HG02798 (cell line): ENCODE results near the gene CDH4.

Experiments
- ATAC-seq: cut with Tn5 transposase; IDR thresholded peaks from one replicate; pipeline ENCODE4 v1.9.1; 2021; ENCODE audit warnings: mild to moderate bottlenecking; ENCODE audit not compliant: unreplicated experiment, poor library complexity

CDH4 gene

DNA sequence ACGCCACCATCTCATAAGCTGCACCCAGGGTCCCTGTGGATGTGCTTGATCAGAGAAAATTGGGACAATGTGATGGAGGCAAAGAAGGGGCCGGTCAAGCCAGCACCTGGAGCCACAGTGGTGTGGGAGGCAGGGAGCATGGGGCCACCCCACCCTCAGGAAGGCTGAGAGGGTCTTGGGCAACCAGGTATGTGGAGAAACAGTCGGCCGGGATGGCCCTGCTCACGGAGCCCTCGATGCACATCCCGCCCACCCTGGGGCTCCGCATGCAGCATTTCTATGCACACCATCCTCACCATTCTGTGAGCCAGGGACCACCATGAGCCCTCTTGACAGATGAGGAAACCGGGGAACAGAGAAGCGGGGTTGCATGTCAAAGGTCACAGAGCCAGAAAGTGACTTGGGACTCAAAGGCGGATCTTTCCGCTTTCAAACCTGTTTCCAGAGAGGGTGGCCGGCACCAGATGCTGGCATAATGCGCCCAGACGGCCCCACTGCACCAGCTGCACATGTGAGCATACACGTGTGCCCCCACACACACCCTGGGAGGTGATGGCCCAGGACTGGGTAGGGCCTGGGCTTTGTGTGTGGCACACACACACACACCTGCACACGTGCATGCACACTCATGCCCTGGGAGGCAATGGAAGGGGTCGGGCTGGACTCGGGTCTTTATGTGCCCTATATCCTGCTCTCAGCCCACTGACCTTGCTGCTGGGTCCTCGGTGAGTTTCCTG, 415.2 kb downstream of the CDH4 start:
- no peak for ATAC-seq

DNA sequence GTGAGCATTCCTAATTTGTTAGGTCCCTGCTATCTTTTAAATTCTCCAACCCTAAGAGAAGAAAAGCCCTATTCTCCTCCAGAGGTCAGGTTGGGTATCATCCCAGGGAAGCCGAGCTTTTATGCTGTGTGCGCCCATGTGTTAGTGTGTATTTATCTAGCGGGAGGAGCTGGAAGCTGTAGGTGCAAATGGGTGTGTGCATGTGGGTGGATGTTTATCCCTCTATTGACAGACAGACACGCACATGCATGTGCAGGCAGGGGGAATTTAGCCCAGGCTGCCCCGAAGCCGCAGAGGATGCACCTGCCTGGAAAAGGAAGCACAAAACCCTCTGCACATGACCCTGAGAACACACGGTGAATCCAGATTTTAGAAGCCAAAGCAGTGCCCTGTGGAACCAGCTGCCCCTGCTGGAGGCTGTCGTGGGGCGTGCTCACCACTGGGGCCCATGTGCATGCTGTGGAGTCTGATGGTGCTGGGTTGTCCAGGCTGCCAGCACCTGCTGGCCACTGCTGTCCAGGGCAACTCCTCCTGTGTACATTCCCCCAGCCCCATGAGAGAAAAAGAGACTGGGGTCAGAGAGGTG, 416.1 kb downstream of the CDH4 start:
- no peak for ATAC-seq

DNA sequence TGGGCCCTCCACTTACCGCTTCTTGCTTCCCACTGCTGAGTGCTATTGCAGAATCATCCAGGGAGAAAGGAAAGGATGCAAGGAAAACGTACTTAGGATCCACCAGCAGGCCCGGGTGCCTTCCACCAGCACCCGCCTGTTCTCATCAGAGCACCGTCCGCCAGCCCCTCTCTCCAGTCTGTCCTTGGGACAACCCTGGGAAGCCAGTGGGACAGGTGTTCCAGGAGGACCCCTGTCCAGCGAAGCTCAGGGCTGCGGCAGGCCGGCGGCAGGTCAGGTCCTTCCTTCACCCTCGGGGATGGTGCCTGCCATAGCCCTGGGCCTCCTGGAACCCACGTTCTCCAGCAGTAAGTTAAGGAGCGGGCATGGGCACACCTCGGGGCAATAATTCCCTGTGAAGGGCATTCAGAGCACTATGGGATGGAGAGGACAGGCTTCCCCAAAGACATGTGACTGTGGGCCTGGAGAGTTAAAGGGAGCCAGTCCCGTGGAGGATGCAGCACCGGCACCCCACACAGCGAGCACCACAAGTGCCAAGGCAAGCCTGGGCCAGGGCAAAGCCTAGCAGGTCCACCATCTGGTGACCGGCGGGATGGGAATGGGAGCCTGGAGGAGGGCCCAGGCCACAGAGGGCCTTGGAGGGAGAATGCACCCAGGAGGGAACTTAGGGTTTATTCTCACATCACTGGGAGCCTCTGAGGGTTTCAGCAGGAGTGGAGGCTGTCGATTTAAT, 416.9 kb downstream of the CDH4 start:
- ATAC-seq: no peak

DNA sequence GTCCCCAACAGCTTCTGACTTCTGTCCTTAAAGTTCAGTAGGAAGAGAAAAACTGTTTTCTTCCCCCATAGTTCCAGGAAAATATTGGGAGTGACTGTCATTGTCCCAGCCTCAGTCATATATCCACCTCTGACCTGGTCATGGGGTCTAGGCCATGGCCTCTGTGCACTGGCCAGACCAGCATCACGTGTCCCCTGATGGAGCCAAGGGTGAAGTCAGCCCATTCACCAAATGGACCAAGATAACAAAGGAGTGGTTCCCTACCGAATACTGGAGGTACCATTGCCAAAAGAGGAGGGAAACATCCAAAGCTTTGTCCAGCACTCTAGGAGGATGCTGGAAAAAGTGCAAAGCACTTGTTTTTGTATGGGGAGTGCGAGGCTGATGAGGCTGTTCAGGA, 418.2 kb downstream of the CDH4 start:
- no peak for ATAC-seq

DNA sequence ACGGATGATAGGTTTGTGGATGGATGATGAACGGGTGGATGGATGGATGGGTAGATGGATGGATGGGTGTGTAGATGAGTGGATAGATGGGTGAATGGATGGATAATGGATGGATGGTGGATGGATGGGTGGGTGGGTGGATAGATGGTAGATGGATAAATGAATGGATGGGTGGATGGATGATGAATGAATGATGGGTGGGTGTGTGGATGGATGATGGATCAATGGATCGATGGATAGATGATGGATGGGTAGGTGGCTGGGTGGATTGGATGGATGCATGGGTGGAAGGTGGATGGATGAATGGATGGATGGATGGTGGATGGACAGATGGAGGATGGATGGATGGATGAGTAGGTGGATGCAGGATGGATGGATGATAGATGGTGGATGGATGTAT, 419.5 kb downstream of the CDH4 start:
- ATAC-seq: no peak

DNA sequence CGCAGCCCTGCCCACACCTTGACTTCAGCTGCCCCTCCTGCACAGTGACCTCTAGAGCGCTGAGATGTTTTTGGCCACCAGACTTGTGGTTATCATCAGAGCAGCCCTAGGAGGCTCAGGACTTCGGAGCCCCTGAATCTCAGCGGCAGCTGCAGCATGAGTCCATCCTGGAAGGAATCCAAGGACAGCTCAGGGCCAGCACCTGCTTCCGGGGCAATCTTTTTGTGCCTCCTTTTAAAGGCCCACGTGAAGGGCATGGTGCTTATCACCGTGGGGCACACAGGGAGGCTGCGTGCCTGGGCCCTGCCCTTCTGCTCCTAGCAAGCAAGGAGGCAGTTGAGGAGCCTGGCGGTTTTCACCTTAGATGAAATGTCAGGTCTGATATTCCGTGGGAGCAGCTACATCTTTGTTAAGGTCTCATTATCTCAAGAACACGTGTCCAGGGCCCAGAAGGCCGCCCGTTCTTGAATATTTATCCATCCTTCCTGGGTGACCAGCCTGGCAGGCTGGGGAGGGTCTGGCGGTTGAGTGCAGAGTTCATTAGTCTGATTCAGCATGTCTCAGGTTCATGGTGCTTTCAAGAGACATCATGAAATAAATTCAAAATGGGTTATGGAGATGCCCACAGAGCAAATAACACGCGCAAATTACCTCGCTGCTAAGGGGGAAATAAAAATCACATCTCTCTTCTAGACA, 421.2 kb downstream of the CDH4 start:
- no peak for ATAC-seq

DNA sequence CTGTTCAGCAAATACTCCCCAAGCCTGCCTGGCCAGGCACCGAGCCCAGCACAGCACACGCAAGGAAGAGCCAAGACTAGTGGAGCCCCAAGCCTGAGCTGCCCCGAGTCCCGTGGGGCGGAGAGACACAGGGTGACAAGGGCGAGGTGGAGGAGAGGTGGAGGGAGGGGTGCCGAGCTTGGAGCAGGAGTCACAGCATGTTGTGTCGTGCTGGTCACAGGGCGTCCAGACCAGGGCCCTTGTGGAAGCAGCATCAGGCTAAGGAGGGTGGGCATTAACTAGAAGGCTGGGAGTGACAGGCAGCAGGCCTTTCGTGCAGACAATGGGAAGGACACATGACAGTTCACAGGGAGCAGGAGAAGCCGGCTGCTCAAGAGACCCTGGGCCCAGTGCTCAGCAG, 422.1 kb downstream of the CDH4 start:
- no peak for ATAC-seq

DNA sequence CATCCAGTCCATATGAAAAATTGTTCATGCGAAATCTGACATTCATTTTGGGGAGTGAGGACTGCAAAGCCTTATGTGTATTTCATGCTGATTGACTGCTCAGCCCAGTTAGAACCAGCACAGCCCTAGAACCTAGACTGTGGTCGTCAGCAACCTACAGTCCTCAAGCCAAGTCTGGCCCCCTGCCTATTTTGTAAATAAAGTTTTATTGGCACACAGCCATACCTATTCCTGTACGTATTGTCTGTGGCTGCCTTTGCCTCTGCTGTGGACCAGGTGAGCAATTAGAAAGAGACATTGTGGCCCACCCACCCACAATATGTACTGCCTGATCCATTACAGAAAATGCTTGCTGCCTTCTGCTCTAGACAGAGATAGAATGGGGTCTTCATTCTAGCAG, 422.6 kb downstream of the CDH4 start:
- ATAC-seq: no peak

DNA sequence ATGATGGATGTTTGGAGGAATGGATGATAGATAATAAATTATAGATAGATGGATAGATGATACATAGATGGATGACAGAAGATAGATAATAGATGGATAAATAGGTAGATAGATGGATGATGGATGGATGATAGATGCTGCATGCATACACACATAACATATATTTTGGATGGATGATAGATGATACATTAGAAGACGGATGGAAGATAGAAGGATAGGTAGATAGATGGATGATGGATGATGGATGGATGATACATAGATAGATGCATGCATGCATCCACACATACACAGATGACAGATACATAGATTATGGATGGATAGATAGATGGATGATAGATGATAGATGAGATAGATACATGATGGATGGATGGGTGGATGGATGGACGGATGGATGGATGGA, 425.9 kb downstream of the CDH4 start:
- ATAC-seq: no peak

DNA sequence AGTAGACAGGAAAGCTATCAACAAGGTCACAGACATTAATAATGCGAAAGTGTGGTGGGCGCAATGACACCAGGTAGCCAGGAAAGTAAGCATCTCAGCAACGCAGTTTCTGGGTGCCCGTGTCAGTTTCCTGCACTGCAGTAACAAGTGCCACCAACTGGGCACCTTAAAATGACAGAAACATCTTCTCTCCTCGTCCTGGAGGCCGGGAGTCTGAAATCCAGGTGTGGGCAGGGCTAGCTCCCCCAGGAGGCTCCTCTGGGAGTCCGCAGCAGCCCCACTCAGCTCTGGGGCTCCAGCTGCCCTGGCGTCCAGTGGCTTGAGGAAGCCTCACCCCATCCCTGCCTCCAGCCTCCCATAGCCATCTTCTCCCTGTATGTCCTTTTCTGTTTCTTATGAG, 426.4 kb downstream of the CDH4 start:
- ATAC-seq: no peak

DNA sequence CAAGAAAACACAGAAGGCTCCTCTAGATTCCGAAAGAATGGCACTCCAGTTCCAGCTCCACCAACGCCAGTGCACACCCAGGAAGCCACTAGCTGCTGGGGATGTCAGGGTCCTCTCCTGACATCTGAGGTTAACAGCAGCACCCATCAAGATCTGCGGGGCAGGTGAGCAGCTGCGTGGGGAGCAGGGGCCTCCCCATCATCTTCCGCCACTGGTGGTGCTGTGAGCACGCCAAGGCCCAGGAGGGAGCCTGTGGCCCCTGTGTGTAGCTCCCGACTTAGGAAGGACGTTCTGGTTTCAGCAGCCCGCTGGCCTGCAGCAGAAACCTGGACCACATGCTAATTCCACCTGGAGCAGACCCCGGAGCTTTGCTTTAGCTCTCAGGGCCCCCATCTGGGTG, 427.4 kb downstream of the CDH4 start:
- no peak for ATAC-seq

DNA sequence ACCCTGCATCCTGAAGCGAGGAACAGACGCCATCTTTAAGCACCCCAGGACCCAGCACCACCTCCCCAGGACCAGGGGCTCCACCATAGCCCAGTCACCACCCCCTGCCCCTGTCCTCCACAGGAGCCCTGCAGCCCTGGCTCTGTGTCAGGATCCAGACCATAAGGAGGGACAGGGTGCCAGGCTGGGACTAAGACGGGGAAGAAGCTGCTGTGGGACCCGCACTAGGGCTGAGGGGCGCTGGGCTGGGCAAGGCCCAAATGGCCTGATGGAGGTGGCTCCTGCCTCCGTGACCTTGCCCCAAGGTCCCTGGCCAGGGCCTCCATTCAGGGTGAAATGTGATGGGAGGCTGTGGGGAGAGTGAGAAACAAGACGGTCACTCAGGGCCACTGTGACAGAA, 428.0 kb downstream of the CDH4 start:
- no peak for ATAC-seq

DNA sequence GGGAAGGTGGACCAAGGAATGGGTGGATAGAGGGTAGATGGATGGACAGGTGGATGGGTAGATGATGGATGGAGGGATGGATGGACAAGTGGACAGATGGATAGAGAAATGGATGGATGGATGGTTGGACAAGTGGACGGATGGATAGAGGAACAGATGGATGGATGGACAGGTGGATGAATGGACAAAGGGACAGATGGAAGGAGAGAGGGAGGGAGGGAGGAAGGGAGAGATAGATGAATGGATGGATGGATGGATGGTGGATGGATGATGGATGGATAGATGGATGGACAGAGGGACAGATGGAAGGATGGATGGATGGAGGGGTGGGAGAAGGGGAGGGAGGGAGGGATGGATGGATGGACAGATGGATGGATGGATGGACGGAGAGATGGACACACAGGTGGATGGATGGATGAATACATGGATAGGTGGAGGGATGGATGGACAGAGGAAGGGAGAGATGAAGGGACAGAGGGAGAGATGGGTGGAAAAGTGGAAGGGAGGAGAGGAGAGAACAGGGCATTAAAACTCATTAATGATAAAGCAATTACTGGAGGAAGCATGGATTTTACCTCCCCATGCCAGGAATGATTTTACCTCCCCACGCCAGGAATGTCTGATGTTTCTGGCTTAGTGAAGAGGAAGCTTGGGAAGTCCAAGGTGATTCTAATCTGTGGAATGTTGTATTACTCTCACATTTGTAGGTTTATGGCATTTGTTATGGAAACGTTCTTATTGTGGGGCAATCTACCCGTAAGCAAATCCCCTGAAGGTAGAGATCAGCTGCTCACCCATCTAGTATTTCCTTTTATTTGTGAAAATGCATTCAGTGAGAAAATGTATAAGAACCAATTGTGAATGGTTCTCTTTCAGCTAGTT, 430.3 kb downstream of the CDH4 start:
- ATAC-seq: no peak

DNA sequence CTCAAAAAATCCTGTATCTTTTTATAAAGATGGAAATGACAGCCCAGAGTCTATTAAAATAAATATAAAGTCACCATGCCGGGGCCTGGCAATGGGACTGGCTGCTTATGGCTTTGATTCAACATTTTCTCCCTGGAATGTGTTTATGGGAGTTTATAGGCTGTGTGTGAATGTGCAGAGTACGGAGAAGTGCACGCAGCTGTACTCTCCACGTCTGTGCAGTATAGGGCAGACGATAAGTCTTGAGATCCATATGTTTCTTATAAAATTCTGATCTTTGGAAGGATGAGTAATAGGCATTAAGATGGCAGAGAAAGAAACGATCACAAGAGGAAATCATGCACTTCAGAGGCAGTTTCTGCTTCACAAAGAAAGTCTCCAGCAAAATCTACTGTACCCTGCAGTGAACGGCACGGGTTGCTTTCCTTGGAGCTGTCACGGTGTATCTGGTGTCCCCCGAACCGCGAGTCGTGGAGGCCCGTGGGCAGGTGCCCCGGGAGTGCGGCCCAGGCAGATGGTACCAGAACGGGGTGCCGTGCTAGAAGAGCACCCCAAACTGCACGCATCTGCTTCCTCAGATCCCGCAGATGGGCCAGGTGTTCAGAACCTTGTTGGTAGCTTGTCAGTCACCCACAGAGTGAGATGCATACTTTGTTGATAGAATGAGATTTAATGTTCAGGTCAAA, 431.1 kb downstream of the CDH4 start:
- ATAC-seq: no peak

DNA sequence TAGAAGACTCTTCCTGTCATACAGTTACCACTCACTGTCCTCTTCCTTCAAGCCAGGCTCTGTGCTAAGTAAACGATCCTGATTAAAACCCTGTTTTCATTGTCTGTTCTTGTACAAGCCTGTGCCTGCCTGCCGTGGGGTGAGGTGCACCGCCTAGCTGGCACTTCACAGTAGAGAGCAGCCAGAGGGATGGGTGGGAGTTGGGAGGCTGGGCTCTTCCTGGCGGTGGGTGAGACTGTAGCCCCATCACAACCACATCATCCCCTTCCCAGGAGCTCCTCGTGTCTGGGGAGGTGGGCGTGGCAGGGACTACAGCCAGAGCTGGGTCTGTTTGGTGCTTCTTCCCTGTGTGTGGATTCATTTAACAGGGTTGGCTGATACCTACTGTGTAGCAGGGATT, 431.7 kb downstream of the CDH4 start:
- ATAC-seq: no peak

DNA sequence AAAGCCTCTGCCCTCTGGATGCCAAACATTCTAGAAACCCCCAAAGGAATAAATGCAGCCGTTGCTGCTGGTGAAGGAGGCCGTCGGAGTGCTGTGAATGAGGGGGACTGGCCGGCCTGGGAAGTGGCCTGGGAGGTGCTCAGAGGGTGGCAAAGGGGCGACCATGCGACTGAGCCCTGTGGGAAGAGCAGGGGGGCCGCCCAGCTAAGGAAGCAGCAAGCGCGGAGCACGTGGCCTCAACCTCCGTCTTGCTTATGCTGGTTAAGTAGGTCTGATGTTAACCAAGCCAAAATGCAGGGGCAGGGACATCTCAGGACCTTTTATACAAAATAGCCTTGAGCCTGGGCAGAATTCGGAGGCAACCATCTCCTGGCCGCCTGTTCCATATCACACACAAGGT, 432.1 kb downstream of the CDH4 start:
- ATAC-seq: no peak

DNA sequence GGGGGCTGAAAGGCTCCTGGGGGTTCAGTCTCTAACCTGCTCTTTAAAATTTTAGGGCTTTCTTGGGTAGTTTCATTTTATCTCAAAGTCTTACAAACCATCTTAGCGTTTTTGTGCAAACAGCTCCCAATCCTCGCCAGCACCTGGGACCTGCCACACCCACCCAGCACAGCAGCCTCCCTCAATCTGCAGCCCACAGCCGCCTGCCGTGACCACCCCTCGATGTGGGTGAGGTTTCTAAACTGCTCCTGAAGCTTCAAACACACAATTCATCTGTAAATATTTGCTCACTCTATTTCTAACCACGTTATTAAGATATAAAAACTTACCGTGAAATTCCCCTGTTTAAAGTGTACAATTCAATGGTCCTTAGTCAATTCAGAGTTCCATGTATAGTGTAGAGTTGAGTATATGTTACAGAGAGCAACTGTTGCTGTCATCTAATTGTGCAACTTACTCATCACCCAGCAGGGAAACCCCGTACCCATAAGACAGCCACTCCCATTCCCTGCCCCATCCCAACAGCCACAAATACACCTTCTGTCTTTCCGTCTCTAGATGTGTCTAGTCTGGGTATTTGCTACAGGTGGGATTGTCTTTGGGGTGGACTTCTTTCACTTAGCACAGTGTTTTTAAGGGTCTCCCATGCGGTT, 432.6 kb downstream of the CDH4 start:
- ATAC-seq: no peak

DNA sequence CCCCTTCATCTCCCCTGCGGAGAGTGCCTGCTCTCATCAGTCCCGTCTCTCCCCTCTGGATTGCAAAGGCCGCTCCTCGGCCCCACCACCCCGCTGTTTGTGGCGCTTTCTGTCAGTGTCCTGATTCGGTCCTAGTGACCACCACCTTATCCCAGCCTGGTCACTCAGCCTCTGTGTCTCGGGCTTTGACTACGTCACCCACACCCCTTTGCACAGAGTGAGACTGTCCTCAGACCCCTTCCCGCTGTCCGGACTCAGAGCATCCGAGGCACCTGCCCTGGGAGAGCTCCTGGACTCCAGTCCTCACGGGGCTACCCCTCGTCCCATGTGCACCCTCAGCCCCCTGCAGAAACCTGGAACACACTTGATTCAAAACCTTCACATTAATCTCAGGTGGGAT, 433.4 kb downstream of the CDH4 start:
- ATAC-seq: no peak
